Measurements from ENCODE around the gene CFAP57. TPM values are rescaled to one million over a fixed set of nuclear protein-coding genes. Genes with fewer than 3 reads are reported as not detected.

The CFAP57 gene
- total RNA-seq, 1 donor from 2014 or later: not detected

GRCh38 chr1:43214501-43215444 lies 42.6 kb downstream of the CFAP57 start:
- no peaks in the 10 kb centered on the region for H3K27me3 ChIP-seq (ENCODE audit: low read depth)
- H3K9me3 ChIP-seq (replicated peaks): no peaks in the 10 kb centered on the region
- no peak overlapping the region for H3K27ac ChIP-seq (replicated peaks)
- no peak for TF ChIP-seq CTCF (IDR thresholded peaks at IDR 0.05; ENCODE audit: borderline replicate concordance)
- H3K36me3 ChIP-seq: no peaks in the 10 kb centered on the region
- intact Hi-C loops (cut with micrococcal nuclease): no loop called here
- no peak overlapping the region for H3K4me3 ChIP-seq
- DNase-seq: no peak
- no peaks in the 10 kb centered on the region for H3K4me1 ChIP-seq

- Histone ChIP-seq H3K4me3 (no peak overlapping the region), H3K4me1 (no peaks in the 10 kb centered on the region), H3K9me3 (replicated peaks) (no peaks in the 10 kb centered on the region), H3K27ac (replicated peaks) (no peak overlapping the region), H3K36me3 (no peaks in the 10 kb centered on the region), H3K27me3 (ENCODE audit: low read depth) (no peaks in the 10 kb centered on the region)
- no peak for TF ChIP-seq CTCF (IDR thresholded peaks at IDR 0.05; ENCODE audit: borderline replicate concordance)
- intact Hi-C loops (cut with micrococcal nuclease): no loop called here
- no peak for DNase-seq
Measured at GRCh38 chr1:43217747-43218146, 45.6 kb downstream of the CFAP57 start.

GRCh38 chr1:43220905-43221778 lies 49.0 kb downstream of the CFAP57 start:
- intact Hi-C loops (cut with micrococcal nuclease): loop anchor here (10.0 kb wide), 1 partner anchor 164 kb away; the partner anchor contains the start of genes MED8 and SZT2
- TF ChIP-seq CTCF (IDR thresholded peaks at IDR 0.05; ENCODE audit: borderline replicate concordance): no peak
- H3K27ac ChIP-seq (replicated peaks): no peak overlapping the region
- no peak for DNase-seq
- no peaks in the 10 kb centered on the region for H3K27me3 ChIP-seq (ENCODE audit: low read depth)
- H3K9me3 ChIP-seq (replicated peaks): no peaks in the 10 kb centered on the region
- H3K36me3 ChIP-seq: no peaks in the 10 kb centered on the region
- H3K4me3 ChIP-seq: no peak overlapping the region
- H3K4me1 ChIP-seq: peaks cover 8% of the 10 kb centered on the region

GRCh38 chr1:43221797-43222196 lies 49.7 kb downstream of the CFAP57 start:
- H3K9me3 ChIP-seq (replicated peaks): no peaks in the 10 kb centered on the region
- no peak for DNase-seq
- intact Hi-C loops (cut with micrococcal nuclease): loop anchor here (10.0 kb wide), 1 partner anchor 163 kb away; the partner anchor contains the start of genes MED8 and SZT2
- peaks cover 8% of the 10 kb centered on the region for H3K4me1 ChIP-seq
- TF ChIP-seq CTCF (IDR thresholded peaks at IDR 0.05; ENCODE audit: borderline replicate concordance): no peak
- no peak overlapping the region for H3K4me3 ChIP-seq
- no peaks in the 10 kb centered on the region for H3K27me3 ChIP-seq (ENCODE audit: low read depth)
- H3K27ac ChIP-seq (replicated peaks): no peak overlapping the region
- no peaks in the 10 kb centered on the region for H3K36me3 ChIP-seq

GRCh38 chr1:43222879-43223278 lies 50.7 kb downstream of the CFAP57 start:
- no peak for TF ChIP-seq CTCF (IDR thresholded peaks at IDR 0.05; ENCODE audit: borderline replicate concordance)
- intact Hi-C loops (cut with micrococcal nuclease): loop anchor here (10.0 kb wide), 1 partner anchor 162 kb away; the partner anchor contains the start of genes MED8 and SZT2
- H3K27ac ChIP-seq (replicated peaks): no peak overlapping the region
- DNase-seq: no peak
- H3K4me3 ChIP-seq: no peak overlapping the region
- peaks cover 11% of the 10 kb centered on the region for H3K4me1 ChIP-seq
- no peaks in the 10 kb centered on the region for H3K9me3 ChIP-seq (replicated peaks)
- no peaks in the 10 kb centered on the region for H3K27me3 ChIP-seq (ENCODE audit: low read depth)
- H3K36me3 ChIP-seq: no peaks in the 10 kb centered on the region
